Stimulated activated CD4-positive, alpha-beta T cell treated with anti-CD3 and anti-CD28 coated beads, Interleukin-2, amount 100 ng/mL, for 4 hours (primary cell): ENCODE data around the gene SYTL2.
A peak's percentile ranks its signal among the peaks of the same experiment; 100 is the strongest.

ENCODE experiments used
- DNase-seq: peaks from one replicate; pipeline ENCODE4 v3.0.0-alpha.2; 2020; ENCODE audit warnings: low read depth

Gene SYTL2

GRCh38 chr11:85652786-85653447 is 158.0 kb downstream of the SYTL2 start:
- DNase-seq = no peak

- DNase-seq = no peak
Measured at GRCh38 chr11:85651118-85651517, 159.8 kb downstream of the SYTL2 start.

GRCh38 chr11:85647604-85648299 is 163.2 kb downstream of the SYTL2 start, which contains the start of gene TMEM126A:
Gene TMEM126A (plus strand): TSS chr11:85647967. CDS start chr11:85650256, 2,289 bp downstream.
- DNase-seq = peak; percentile 88

GRCh38 chr11:85647078-85647477 is 163.9 kb downstream of the SYTL2 start:
- no peak for DNase-seq
